Left lung (tissue), 10 donors: Measurements from ENCODE around the gene GMEB2. TPM values are rescaled to one million over a fixed set of nuclear protein-coding genes. Genes with fewer than 3 reads are reported as not detected.

ENCODE experiments used
- ATAC-seq: fragments of 200-7000 bp; cut with Tn5 transposase; one replicate; pipeline ENCODE4 v1.9.1; 2020; ENCODE audit warnings: moderate library complexity
- DNase-seq, 4 donors: peaks; one replicate each; pipeline ENCODE4 v3.0.0-alpha.2; 2013 to 2020
- H3K27ac ChIP-seq, 2 donors: fragments of 200-600 bp; sonication (generic) in 1 of 2; one replicate each; pipeline versions ENCODE4 v1.5.0 to v1.8.0; 2020 to 2021
- H3K27me3 ChIP-seq, 2 donors: fragments of 200-600 bp; sonication (generic) in 1 of 2; one replicate each; pipeline versions ENCODE4 v1.5.0 to v1.8.0; 2020 to 2021
- H3K36me3 ChIP-seq, 2 donors: fragments of 200-600 bp; sonication (generic) in 1 of 2; one replicate each; pipeline versions ENCODE4 v1.5.0 to v1.8.0; 2020 to 2021
- H3K4me1 ChIP-seq, 2 donors: fragments of 200-600 bp; one replicate each; pipeline ENCODE4 v1.8.0; 2021
- H3K4me3 ChIP-seq, 2 donors: fragments of 200-600 bp; sonication (generic) in 1 of 2; one replicate each; pipeline versions ENCODE4 v1.5.0 to v1.8.0; 2020 to 2021; ENCODE audit warnings: mild to moderate bottlenecking in 1 of 2
- H3K9me3 ChIP-seq, 2 donors: fragments of 200-600 bp; sonication (generic) in 1 of 2; one replicate each; pipeline versions ENCODE4 v1.5.0 to v1.8.0; 2020 to 2021
- intact Hi-C, 2 donors: fragments of 100-400 bp; cut with DNase I; formaldehyde crosslinking; loops; one replicate each; pipeline versions ENCODE4 v1.11.2 to v1.14.2; 2022
- polyA plus RNA-seq, 6 donors: library from polyadenylated mRNA; unstranded; fragments of 120-200 nt; gene quantifications; one replicate each; pipeline ENCODE4 v1.2.1, GENCODE V29; 2013; ENCODE audit not compliant: insufficient read length in 6 of 6
- total RNA-seq, 2 donors: library from RNA; stranded (reverse); fragmentation: NEBNext Ultra II Directional; extraction: Animal tissue kit (Norgen Biotek cat#: 25700); gene quantifications; one replicate each; pipeline ENCODE4 v1.2.1, GENCODE V29; 2021
- TF ChIP-seq, protein P1 (sequence below), 2 donors: fragments of 200-600 bp; sonication (generic) in 1 of 2; IDR thresholded peaks; one replicate each; pipeline versions ENCODE4 v1.5.0 to v1.8.0; 2021; ENCODE audit warnings: antibody characterized with exemption in 2 of 2
- donor health status: DM: no; HTN: yes; CAD: no.
- donor health status: DM: no; HTN: no; CAD: no.

GMEB2 gene
- total and polyA plus RNA-seq, 8 donors, result 8.1 to 12.4 (median 10.2) TPM

- no peak overlapping the region for H3K27ac ChIP-seq
- DNase-seq (peak in 1 of 4 donors; percentile 63), ATAC-seq (no peak)
- H3K27me3 ChIP-seq, result no peaks in the 10 kb centered on the region
- TF ChIP-seq, protein P1, sequence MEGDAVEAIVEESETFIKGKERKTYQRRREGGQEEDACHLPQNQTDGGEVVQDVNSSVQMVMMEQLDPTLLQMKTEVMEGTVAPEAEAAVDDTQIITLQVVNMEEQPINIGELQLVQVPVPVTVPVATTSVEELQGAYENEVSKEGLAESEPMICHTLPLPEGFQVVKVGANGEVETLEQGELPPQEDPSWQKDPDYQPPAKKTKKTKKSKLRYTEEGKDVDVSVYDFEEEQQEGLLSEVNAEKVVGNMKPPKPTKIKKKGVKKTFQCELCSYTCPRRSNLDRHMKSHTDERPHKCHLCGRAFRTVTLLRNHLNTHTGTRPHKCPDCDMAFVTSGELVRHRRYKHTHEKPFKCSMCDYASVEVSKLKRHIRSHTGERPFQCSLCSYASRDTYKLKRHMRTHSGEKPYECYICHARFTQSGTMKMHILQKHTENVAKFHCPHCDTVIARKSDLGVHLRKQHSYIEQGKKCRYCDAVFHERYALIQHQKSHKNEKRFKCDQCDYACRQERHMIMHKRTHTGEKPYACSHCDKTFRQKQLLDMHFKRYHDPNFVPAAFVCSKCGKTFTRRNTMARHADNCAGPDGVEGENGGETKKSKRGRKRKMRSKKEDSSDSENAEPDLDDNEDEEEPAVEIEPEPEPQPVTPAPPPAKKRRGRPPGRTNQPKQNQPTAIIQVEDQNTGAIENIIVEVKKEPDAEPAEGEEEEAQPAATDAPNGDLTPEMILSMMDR (IDR thresholded peaks at IDR 0.05), result no peak
- intact Hi-C loops, result no loop called here
- H3K4me1 ChIP-seq, result no peaks in the 10 kb centered on the region
- no peak overlapping the region for H3K4me3 ChIP-seq
- H3K36me3 ChIP-seq, result peaks cover 0 to 74% of the 10 kb centered on the region in 2 donors
- no peaks in the 10 kb centered on the region for H3K9me3 ChIP-seq
Measured at GRCh38 chr20:63668351-63668750, 41.5 kb upstream of the GMEB2 start.

- Histone ChIP-seq H3K27me3 (no peaks in the 10 kb centered on the region), H3K36me3 (peaks cover 0 to 74% of the 10 kb centered on the region in 2 donors), H3K27ac (no peak overlapping the region), H3K9me3 (no peaks in the 10 kb centered on the region), H3K4me1 (no peaks in the 10 kb centered on the region), H3K4me3 (no peak overlapping the region)
- intact Hi-C loops, result no loop called here
- DNase-seq (peak in 1 of 4 donors; percentile 44), ATAC-seq (no peak)
- TF ChIP-seq, protein P1 (IDR thresholded peaks at IDR 0.05), result no peak
Measured at GRCh38 chr20:63667858-63668257, 41.0 kb upstream of the GMEB2 start.

DNA sequence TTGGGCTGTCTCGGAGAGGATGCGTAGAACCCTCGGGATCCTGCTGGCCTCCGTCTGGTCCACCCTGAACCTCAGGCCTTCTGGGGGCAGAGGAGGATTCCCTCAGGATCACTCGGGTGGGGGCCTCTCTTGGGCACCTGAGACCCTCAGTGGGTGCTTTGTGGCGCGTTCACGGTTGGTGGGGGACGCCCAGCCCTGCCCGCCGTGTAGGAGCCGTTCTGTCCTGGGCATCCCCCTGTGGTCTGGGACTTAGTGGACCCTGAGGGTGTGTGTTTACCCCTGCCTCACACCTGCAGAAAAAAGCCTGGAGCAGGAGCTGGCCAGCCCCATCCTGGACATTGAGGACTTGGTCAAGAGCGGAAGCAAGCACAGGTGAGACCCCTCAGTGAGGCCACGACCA, 38.8 kb upstream of the GMEB2 start:
- intact Hi-C loops, result no loop called here
- H3K36me3 ChIP-seq, result peaks cover 0 to 83% of the 10 kb centered on the region in 2 donors
- no peak for DNase-seq
- no peak for ATAC-seq
- no peak overlapping the region for H3K27ac ChIP-seq
- no peak overlapping the region for H3K4me3 ChIP-seq
- H3K27me3 ChIP-seq, result no peaks in the 10 kb centered on the region
- TF ChIP-seq, protein P1 (IDR thresholded peaks at IDR 0.05), result no peak
- H3K4me1 ChIP-seq, result no peaks in the 10 kb centered on the region
- H3K9me3 ChIP-seq, result no peaks in the 10 kb centered on the region

- no peak overlapping the region for H3K4me3 ChIP-seq
Measured at GRCh38 chr20:63664861-63665594, 38.1 kb upstream of the GMEB2 start.

More at GRCh38 chr20:63664861-63665594, 38.1 kb upstream of the GMEB2 start:
- no peaks in the 10 kb centered on the region for H3K9me3 ChIP-seq
- DNase-seq, result peak in 1 of 4 donors; percentile 75
- H3K4me1 ChIP-seq, result peaks cover 0 to 3% of the 10 kb centered on the region in 2 donors
- intact Hi-C loops, result no loop called here
- no peak for ATAC-seq
- TF ChIP-seq, protein P1 (IDR thresholded peaks at IDR 0.05), result no peak
- no peaks in the 10 kb centered on the region for H3K27me3 ChIP-seq
- no peak overlapping the region for H3K27ac ChIP-seq
- H3K36me3 ChIP-seq, result peaks cover 0 to 85% of the 10 kb centered on the region in 2 donors
